Fibroblast of lung (primary cell): ENCODE measurements around the gene ACADL. TPM values are rescaled to one million over a fixed set of nuclear protein-coding genes. Genes with fewer than 3 reads are reported as not detected.
"Not testable (repeated sequence)": the region's sequence is repeated elsewhere in the genome, so short reads cannot be mapped to it uniquely, and the experiment has no call there.

Experiments
- DNase-seq, 2 donors: peaks; one replicate each; pipeline versions ENCODE4 v3.0.0 to v3.0.0-alpha.2; 2010; ENCODE audit warnings: low read depth in 2 of 2
- H2AFZ ChIP-seq: 2 replicates; pipeline ENCODE4 v1.5.1; 2012; ENCODE audit warnings: low read length, control low read depth, inconsistent platforms
- H3K27ac ChIP-seq: 2 replicates; pipeline ENCODE4 v1.5.1; 2011; ENCODE audit warnings: low read length, control low read depth; ENCODE audit not compliant: insufficient read depth
- H3K27me3 ChIP-seq: 2 replicates; pipeline ENCODE4 v1.5.1; 2011; ENCODE audit warnings: mild to moderate bottlenecking, low read length; ENCODE audit not compliant: control insufficient read depth, insufficient read depth
- H3K36me3 ChIP-seq: 2 replicates; pipeline ENCODE4 v1.5.1; 2011; ENCODE audit warnings: low read length; ENCODE audit not compliant: control insufficient read depth, insufficient read depth
- H3K4me1 ChIP-seq: 2 replicates; pipeline ENCODE4 v1.5.1; 2011; ENCODE audit warnings: low read length; ENCODE audit not compliant: control insufficient read depth, insufficient read depth; ENCODE audit errors: extremely low read depth
- H3K4me2 ChIP-seq: 2 replicates; pipeline ENCODE4 v1.5.1; 2011; ENCODE audit warnings: low read length, control low read depth; ENCODE audit not compliant: insufficient read depth; ENCODE audit errors: extremely low read depth
- H3K4me3 ChIP-seq, 4 experiments: fragments of 200-600 bp in 1 of 4; sonication (generic) in 1 of 4; replicated peaks in 1 of 4; 2 replicates each; pipeline ENCODE4 v1.5.1; 2011 to 2016; ENCODE audit warnings: low read length in 4 of 4, low read depth in 3 of 4, mild to moderate bottlenecking in 3 of 4, control low read depth in 2 of 4, inconsistent platforms in 1 of 4, mixed read lengths in 1 of 4; ENCODE audit not compliant: insufficient read depth in 1 of 4; ENCODE audit errors: control extremely low read depth in 1 of 4
- H3K79me2 ChIP-seq: 2 replicates; pipeline ENCODE4 v1.5.1; 2012; ENCODE audit warnings: mild to moderate bottlenecking, low read length, inconsistent platforms; ENCODE audit not compliant: control insufficient read depth, insufficient read depth
- H3K9ac ChIP-seq: 2 replicates; pipeline ENCODE4 v1.5.1; 2011; ENCODE audit warnings: mild to moderate bottlenecking, low read length, control low read depth; ENCODE audit not compliant: insufficient read depth
- H3K9me3 ChIP-seq: 2 replicates; pipeline ENCODE4 v1.5.1; 2012; ENCODE audit warnings: low read depth, low read length; ENCODE audit not compliant: control insufficient read depth, insufficient read depth
- H4K20me1 ChIP-seq: 2 replicates; pipeline ENCODE4 v1.5.1; 2011; ENCODE audit warnings: low read length; ENCODE audit not compliant: control insufficient read depth, insufficient read depth; ENCODE audit errors: extremely low read depth
- EZH2 ChIP-seq: IDR thresholded peaks from 2 replicates; pipeline ENCODE4 v1.5.1; 2012; ENCODE audit warnings: low read length, control low read depth, mild to moderate bottlenecking; ENCODE audit errors: missing control alignments
- polyA plus RNA-seq, 2 donors: library from polyadenylated mRNA; depleted of rRNA in 1 of 2; stranded (reverse) in 1 of 2; unstranded in 1 of 2; fragments of >200 nt; gene quantifications; 2 replicates each; pipeline ENCODE4 v1.2.1, GENCODE V29; 2011 to 2012; ENCODE audit warnings: missing spikeins in 1 of 2
- total RNA-seq: library from RNA; depleted of rRNA; stranded (reverse); fragments of >200 nt; gene quantifications from 2 replicates; pipeline ENCODE4 v1.2.1, GENCODE V29; 2014
- TF ChIP-seq, protein P1 (sequence below), 2 donors: IDR thresholded peaks in 1 of 2; conservative IDR thresholded peaks in 1 of 2; 1 replicate in 1 of 2; 2 replicates in 1 of 2; pipeline ENCODE4 v1.5.1; 2011 to 2012; ENCODE audit warnings: low read length in 2 of 2, control low read depth in 1 of 2, inconsistent platforms in 1 of 2, low read depth in 1 of 2, mild to moderate bottlenecking in 1 of 2

Gene ACADL
- total and polyA plus RNA-seq, 2 donors (not counting 1 experiment from before 2014, with no cell fraction given): 0.03 to 0.50 TPM

GRCh38 chr2:210188755-210189154 lies 36.5 kb downstream of the ACADL start:
- H3K79me2 ChIP-seq: no peaks in the 10 kb centered on the region
- H3K4me3 ChIP-seq: no peak overlapping the region
- DNase-seq: no peak
- no peaks in the 10 kb centered on the region for H3K36me3 ChIP-seq
- H3K9me3 ChIP-seq: no peaks in the 10 kb centered on the region
- H3K9ac ChIP-seq: no peak overlapping the region
- no peak overlapping the region for H3K27ac ChIP-seq
- H4K20me1 ChIP-seq: no peaks in the 10 kb centered on the region
- TF ChIP-seq, protein P1, sequence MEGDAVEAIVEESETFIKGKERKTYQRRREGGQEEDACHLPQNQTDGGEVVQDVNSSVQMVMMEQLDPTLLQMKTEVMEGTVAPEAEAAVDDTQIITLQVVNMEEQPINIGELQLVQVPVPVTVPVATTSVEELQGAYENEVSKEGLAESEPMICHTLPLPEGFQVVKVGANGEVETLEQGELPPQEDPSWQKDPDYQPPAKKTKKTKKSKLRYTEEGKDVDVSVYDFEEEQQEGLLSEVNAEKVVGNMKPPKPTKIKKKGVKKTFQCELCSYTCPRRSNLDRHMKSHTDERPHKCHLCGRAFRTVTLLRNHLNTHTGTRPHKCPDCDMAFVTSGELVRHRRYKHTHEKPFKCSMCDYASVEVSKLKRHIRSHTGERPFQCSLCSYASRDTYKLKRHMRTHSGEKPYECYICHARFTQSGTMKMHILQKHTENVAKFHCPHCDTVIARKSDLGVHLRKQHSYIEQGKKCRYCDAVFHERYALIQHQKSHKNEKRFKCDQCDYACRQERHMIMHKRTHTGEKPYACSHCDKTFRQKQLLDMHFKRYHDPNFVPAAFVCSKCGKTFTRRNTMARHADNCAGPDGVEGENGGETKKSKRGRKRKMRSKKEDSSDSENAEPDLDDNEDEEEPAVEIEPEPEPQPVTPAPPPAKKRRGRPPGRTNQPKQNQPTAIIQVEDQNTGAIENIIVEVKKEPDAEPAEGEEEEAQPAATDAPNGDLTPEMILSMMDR (conservative IDR thresholded peaks at IDR 0.05 in 1 of 2, IDR thresholded peaks at IDR 0.05 in 1 of 2; ENCODE audit: low read depth in 1 of 2, low read length in 2 of 2): no peak
- H3K4me2 ChIP-seq: no peak overlapping the region
- H3K4me1 ChIP-seq: no peaks in the 10 kb centered on the region
- H2AFZ ChIP-seq: no peak overlapping the region
- H3K27me3 ChIP-seq: no peaks in the 10 kb centered on the region

DNA sequence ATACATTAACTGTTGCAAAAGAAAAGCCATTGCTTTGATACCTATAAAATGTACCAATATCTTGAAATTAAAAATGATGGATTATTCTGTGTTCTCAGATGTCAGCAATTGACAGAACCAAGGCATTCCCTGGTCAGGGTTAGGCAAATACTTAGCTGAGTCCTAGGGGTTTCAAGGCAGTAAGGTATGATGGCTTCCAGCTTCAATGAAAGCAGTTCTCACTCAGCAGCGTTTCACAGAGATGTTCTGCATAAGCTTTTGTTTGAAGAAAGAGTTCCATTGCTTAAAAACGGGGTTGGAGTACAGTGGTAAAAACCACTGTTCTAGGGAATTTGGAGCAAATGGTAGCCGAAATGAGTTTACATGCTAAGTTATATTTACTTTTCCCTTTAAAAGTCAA lies 37.1 kb downstream of the ACADL start:
- H3K9ac ChIP-seq: no peak overlapping the region
- TF ChIP-seq, protein P1 (conservative IDR thresholded peaks at IDR 0.05 in 1 of 2, IDR thresholded peaks at IDR 0.05 in 1 of 2; ENCODE audit: low read depth in 1 of 2, low read length in 2 of 2): no peak
- TF ChIP-seq EZH2: no peak
- H2AFZ ChIP-seq: no peak overlapping the region
- no peak for DNase-seq
- H3K4me3 ChIP-seq: no peak overlapping the region
- no peak overlapping the region for H3K4me2 ChIP-seq
- no peaks in the 10 kb centered on the region for H3K27me3 ChIP-seq
- H3K4me1 ChIP-seq: no peaks in the 10 kb centered on the region
- H4K20me1 ChIP-seq: no peaks in the 10 kb centered on the region
- H3K27ac ChIP-seq: no peak overlapping the region
- no peaks in the 10 kb centered on the region for H3K36me3 ChIP-seq
- no peaks in the 10 kb centered on the region for H3K9me3 ChIP-seq
- H3K79me2 ChIP-seq: no peaks in the 10 kb centered on the region

GRCh38 chr2:210183936-210184335 lies 41.3 kb downstream of the ACADL start:
- H3K36me3 ChIP-seq, H3K79me2 ChIP-seq, H3K4me1 ChIP-seq, H3K9me3 ChIP-seq, H3K4me2 ChIP-seq, H3K9ac ChIP-seq, H4K20me1 ChIP-seq, H3K27ac ChIP-seq, H3K27me3 ChIP-seq, H2AFZ ChIP-seq, DNase-seq, H3K4me3 ChIP-seq: not testable (repeated sequence)

- H3K9ac ChIP-seq, H3K4me1 ChIP-seq, H4K20me1 ChIP-seq, H3K4me2 ChIP-seq, H3K79me2 ChIP-seq, H3K9me3 ChIP-seq, H3K27ac ChIP-seq, H3K4me3 ChIP-seq, H3K27me3 ChIP-seq, DNase-seq, H3K36me3 ChIP-seq, H2AFZ ChIP-seq: not testable (repeated sequence)
Measured at GRCh38 chr2:210181606-210182088, 43.6 kb downstream of the ACADL start.

DNA sequence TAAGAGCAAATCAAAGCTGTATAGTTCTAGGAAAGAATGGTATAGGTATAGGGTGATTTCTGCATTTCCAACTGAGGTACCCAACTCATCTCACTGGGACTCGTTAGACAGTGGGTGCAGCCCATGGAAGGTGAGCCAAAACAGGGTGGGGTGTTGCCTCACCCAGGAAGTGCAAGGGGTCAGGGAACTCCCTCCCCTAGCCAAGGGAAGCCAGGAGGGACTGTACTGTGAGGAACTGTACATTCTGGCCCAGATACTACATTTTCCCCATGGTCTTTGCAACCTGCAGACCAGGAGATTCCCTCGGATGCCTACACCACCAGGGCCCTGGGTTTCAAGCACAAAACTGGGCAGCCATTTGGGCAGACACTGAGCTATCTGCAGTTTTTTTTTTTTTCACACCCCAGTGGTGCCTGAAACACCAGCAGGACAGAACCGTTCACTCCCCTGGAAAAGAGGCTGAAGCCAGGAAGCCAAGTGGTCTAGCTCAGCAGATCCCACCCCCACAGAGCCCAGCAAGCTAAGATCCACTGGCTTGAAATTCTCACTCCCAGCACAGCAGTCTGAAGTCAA lies 44.1 kb downstream of the ACADL start:
- H3K4me1 ChIP-seq, DNase-seq, H3K79me2 ChIP-seq, H2AFZ ChIP-seq, H3K9ac ChIP-seq, H3K36me3 ChIP-seq, H3K9me3 ChIP-seq, H3K4me3 ChIP-seq, H3K27ac ChIP-seq, H4K20me1 ChIP-seq, H3K27me3 ChIP-seq, H3K4me2 ChIP-seq: not testable (repeated sequence)
